Measurements from ENCODE around the gene TTC22. TPM values are rescaled to one million over a fixed set of nuclear protein-coding genes. Genes with fewer than 3 reads are reported as not detected.

The TTC22 gene
- total RNA-seq, 4 donors from 2014 or later, result 0.10 to 0.24 (median 0.13) TPM; not detected in 1

DNA sequence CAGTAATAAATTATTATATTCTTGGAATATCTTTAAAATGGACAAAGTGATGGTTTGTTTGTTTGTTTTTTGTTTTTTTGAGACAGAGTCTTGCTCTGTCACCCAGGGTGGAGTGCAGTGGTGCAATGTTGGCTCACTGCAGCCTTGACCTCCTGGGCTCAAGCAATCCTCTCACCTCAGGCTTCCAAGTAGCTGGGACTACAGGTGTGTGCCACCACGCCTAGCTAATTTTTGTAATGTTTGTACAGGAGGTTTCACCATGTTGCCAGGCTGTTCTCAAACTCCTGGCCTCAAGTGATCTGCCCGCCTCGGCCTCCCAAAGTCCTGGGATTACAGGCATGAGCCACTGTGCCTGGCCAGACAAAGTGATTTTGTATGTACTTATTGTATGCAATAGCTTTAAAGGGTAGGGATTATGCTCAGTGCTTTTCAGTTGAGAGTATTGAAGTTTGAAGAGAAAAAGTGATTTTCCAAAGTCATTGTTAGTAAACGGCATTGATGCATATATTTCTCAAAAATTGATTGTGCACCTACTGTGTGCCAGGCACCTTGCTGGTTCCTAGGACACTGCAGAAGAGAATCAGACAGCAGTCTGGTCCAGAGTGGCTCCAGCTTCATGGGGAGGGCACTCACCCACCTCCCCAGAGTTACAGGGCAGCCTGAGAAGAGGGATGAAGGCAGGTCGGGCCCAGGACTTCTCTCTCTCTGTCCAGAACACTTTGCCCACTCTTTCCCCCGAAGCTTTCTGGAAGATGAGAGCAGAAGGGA is 34.2 kb upstream of the TTC22 start:
- Histone ChIP-seq H3K36me3 (no peaks in the 10 kb centered on the region), H3K27me3 (no peaks in the 10 kb centered on the region), H3K9me3 (peaks cover 0 to 3% (median 0%) of the 10 kb centered on the region in 3 donors), H3K27ac (no peak overlapping the region), H3K4me1 (no peaks in the 10 kb centered on the region), H3K4me3 (no peak overlapping the region)
- intact Hi-C loops (cut with DNase I; ENCODE audit: low total_unique reads), result no loop called here
- TF ChIP-seq POLR2A (IDR thresholded peaks at IDR 0.05), result no peak
- TF ChIP-seq, protein P1, sequence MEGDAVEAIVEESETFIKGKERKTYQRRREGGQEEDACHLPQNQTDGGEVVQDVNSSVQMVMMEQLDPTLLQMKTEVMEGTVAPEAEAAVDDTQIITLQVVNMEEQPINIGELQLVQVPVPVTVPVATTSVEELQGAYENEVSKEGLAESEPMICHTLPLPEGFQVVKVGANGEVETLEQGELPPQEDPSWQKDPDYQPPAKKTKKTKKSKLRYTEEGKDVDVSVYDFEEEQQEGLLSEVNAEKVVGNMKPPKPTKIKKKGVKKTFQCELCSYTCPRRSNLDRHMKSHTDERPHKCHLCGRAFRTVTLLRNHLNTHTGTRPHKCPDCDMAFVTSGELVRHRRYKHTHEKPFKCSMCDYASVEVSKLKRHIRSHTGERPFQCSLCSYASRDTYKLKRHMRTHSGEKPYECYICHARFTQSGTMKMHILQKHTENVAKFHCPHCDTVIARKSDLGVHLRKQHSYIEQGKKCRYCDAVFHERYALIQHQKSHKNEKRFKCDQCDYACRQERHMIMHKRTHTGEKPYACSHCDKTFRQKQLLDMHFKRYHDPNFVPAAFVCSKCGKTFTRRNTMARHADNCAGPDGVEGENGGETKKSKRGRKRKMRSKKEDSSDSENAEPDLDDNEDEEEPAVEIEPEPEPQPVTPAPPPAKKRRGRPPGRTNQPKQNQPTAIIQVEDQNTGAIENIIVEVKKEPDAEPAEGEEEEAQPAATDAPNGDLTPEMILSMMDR (IDR thresholded peaks at IDR 0.05 in 4 of 5, conservative IDR thresholded peaks at IDR 0.05 in 1 of 5), result no peak
- in situ Hi-C loops (cut with MboI; ENCODE audit: low sequenced_read_pairs in 4 of 4), result no loop called here
- no peak for ATAC-seq
- DNase-seq, result no peak

DNA sequence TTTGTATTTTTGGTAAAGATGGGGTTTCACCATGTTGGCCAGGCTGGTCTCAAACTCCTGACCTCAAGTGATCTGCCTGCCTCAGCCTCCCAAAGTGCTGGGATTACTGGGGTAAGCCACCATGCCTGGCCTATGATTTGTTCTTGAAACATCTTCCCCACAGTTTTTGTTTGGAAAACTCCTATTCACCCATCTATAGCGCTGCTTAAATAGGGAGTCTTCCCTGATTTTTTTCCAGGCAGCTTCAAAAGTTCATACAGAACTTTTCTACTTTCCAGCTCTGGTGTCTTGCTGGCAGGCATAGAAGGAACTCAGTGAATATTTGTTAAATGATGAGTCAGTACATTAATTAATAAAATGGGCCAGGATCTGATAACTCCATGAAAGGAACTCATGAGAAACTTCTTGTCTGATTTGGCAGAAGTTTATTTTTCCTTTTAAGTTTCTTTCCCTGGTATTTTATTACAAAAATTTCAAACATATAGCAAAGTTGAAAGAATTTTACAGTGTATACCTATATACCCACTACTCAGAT is 33.0 kb upstream of the TTC22 start:
- in situ Hi-C loops (cut with MboI; ENCODE audit: low sequenced_read_pairs in 4 of 4) (no loop called here), intact Hi-C loops (cut with DNase I; ENCODE audit: low total_unique reads) (no loop called here)
- Histone ChIP-seq H3K27ac (no peak overlapping the region), H3K36me3 (no peaks in the 10 kb centered on the region), H3K9me3 (peaks cover 0 to 3% (median 0%) of the 10 kb centered on the region in 3 donors), H3K4me3 (no peak overlapping the region), H3K27me3 (no peaks in the 10 kb centered on the region), H3K4me1 (no peaks in the 10 kb centered on the region)
- TF ChIP-seq, protein P1 (IDR thresholded peaks at IDR 0.05 in 4 of 5, conservative IDR thresholded peaks at IDR 0.05 in 1 of 5), result no peak
- no peak for TF ChIP-seq POLR2A (IDR thresholded peaks at IDR 0.05)
- ATAC-seq (no peak), DNase-seq (no peak)

DNA sequence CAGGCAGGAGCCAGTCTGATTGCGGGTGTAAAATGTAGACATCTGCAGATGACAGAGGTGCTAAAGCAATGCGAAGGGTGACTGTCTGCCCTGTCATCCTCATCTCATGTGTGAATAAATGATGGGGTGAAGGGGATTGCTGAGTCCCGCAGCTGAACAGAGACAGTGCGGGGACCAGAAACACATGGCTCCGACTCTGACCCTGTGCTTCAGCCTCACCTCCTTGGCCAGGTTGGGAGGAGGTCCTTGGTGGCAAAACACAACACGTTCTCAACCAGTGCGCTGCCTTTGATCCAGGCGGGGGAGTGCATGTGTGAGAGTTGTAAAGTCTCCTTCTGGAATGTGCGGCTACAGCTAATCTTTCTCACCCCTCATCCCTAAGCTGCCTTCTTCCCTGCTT is 32.0 kb upstream of the TTC22 start:
- H3K27me3 ChIP-seq, result no peaks in the 10 kb centered on the region
- no peaks in the 10 kb centered on the region for H3K36me3 ChIP-seq
- no peaks in the 10 kb centered on the region for H3K4me1 ChIP-seq
- H3K27ac ChIP-seq, result no peak overlapping the region
- peaks cover 0 to 7% (median 0%) of the 10 kb centered on the region in 3 donors for H3K9me3 ChIP-seq
- DNase-seq (no peak), ATAC-seq (no peak)
- H3K4me3 ChIP-seq, result no peak overlapping the region
- intact Hi-C loops (cut with DNase I; ENCODE audit: low total_unique reads), result no loop called here
- in situ Hi-C loops (cut with MboI; ENCODE audit: low sequenced_read_pairs in 4 of 4), result no loop called here
- no peak for TF ChIP-seq POLR2A (IDR thresholded peaks at IDR 0.05)
- TF ChIP-seq, protein P1 (IDR thresholded peaks at IDR 0.05 in 4 of 5, conservative IDR thresholded peaks at IDR 0.05 in 1 of 5), result no peak

DNA sequence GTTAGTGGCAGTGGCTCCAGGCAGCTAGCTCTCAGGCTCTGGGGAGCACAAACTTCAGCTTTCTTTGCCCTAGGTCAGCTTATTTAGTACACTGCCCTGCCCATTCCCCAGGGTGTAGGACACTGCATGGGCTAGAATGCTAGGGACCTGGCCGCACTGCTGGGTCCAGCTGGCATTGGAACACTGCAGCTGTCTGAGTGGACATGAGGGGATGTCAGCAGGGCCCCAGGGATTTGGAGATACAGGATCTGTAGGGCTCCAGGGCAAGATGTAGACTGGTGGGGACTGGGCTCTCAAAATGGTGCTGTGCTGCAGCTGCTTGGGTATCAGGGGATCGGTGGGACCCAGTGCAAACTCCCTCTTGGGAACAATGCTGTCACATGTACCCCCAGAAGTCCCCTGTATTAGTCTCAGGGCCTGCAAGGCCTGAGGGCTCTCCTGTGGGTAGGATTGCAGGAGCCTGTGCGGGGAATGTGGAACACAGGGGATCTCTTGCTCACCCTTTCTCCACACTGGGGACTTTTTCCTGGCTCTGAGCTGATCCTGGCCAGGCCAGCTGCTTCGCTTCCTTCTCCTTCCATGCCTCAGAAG is 25.2 kb upstream of the TTC22 start:
- in situ Hi-C loops (cut with MboI; ENCODE audit: low sequenced_read_pairs in 4 of 4), result no loop called here
- ATAC-seq (no peak), DNase-seq (no peak)
- Histone ChIP-seq H3K9me3 (peaks cover 0 to 18% (median 0%) of the 10 kb centered on the region in 3 donors), H3K4me3 (no peak overlapping the region), H3K4me1 (no peaks in the 10 kb centered on the region), H3K36me3 (no peaks in the 10 kb centered on the region), H3K27me3 (no peaks in the 10 kb centered on the region), H3K27ac (no peak overlapping the region)
- intact Hi-C loops (cut with DNase I; ENCODE audit: low total_unique reads), result no loop called here
- TF ChIP-seq POLR2A (IDR thresholded peaks at IDR 0.05), result no peak
- TF ChIP-seq, protein P1 (IDR thresholded peaks at IDR 0.05 in 4 of 5, conservative IDR thresholded peaks at IDR 0.05 in 1 of 5), result no peak
